ENCODE data around the gene NECTIN1. TPM values are rescaled to one million over a fixed set of nuclear protein-coding genes. Genes with fewer than 3 reads are reported as not detected.
A peak's percentile ranks its signal among the peaks of the same experiment; 100 is the strongest.

NECTIN1 gene, protein sequence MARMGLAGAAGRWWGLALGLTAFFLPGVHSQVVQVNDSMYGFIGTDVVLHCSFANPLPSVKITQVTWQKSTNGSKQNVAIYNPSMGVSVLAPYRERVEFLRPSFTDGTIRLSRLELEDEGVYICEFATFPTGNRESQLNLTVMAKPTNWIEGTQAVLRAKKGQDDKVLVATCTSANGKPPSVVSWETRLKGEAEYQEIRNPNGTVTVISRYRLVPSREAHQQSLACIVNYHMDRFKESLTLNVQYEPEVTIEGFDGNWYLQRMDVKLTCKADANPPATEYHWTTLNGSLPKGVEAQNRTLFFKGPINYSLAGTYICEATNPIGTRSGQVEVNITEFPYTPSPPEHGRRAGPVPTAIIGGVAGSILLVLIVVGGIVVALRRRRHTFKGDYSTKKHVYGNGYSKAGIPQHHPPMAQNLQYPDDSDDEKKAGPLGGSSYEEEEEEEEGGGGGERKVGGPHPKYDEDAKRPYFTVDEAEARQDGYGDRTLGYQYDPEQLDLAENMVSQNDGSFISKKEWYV
- total RNA-seq: 23.6 and 23.9 TPM in 2 replicates
- 8.4 and 10.8 TPM in 2 replicates for polyA plus RNA-seq
- polyA plus RNA-seq (2011; cell fraction: cytosol; rRNA removed): 12.1 and 15.3 TPM in 2 replicates
- polyA plus RNA-seq (2011; cell fraction: nucleus; rRNA removed): 11.0 and 11.5 TPM in 2 replicates
- polyA plus RNA-seq (2012): 14.8 and 20.1 TPM in 2 replicates
- polyA minus RNA-seq: 16.2 and 17.1 TPM in 2 replicates
- polyA minus RNA-seq (2011; cell fraction: cytosol; rRNA and poly(A)+ RNA removed): 4.3 TPM
- 6.3 and 7.4 TPM in 2 replicates for polyA minus RNA-seq (2011; cell fraction: nucleus; rRNA and poly(A)+ RNA removed)
- percentile 38 among the genes with signal in this experiment for Bru-seq, nascent RNA
- BruChase-seq, experiment 1, labeled RNA remaining after a 6-hour chase: percentile 50 among the genes with signal in this experiment
- BruChase-seq, experiment 2, labeled RNA remaining after a 2-hour chase: percentile 41 among the genes with signal in this experiment
- long read RNA-seq, partial matches to known transcripts: 1 of 31 reads
- long read RNA-seq, other reads (novel, unspliced or antisense): 26 of 31 reads

DNA sequence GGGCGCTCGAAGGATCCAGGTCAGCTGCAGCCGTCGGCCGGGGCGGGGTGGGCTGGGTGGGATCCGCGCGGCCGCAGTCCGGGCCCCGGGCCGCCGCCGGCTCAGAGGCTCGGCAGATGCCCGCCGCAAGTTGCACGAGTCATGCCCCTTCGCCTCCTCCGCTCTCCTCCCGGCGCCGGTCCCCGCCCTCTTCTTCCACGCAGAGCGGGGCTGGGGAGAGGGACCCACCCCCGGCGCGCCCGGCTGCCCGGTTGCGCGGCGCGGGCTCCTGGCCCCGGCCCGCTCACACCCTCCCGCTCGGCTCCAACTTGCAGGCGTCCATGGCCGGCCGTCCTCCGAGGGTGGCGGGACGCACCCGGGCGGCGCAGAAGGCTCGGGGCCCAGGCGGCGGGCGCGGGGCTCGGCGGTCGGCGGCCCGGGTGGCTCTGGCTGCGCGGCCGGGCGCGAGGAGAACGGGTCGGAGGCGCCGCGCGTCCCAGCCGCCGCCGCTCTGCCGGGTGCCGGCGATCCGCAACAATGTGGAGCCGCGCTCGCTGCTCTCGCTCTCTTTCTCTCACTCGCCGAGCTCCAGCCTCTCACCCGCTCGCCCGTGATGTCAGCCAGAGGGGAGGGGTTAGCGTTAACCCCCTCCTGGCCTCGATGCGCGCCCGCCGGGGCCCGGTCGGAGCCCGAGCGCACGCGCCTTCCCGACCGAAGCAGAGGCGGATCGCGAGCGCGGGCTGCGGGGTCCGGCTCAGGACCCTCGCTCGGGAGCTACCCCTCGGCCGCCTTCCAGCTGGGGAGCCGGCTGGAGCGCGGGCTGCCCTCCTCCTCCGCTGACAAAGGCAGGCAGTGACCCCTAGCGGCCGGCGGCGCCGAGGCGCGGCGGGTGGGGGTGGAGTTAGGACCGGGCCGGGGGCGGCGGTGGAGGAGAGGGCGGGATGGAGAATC is at the start of gene NECTIN1:
Gene NECTIN1 (minus strand): TSS at position 550 of the 930 bp plus-strand sequence. CDS start 647 bp downstream, outside the sequence.
- ChIA-PET CTCF (interaction anchor here (0.6 to 4.5 kb wide), 40 partner anchors 8 to 483 kb away, joined by 3 to 128 read pairs (median 5); no protein-coding TSS in a partner anchor), POLR2A (interaction anchor here (0.6 to 1.4 kb wide), 5 partner anchors 11 to 87 kb away, joined by 3 to 5 read pairs (median 3); no protein-coding TSS in a partner anchor)
- H3K9me1 ChIP-seq (replicated peaks; ENCODE audit: control insufficient read depth, extremely low read depth, insufficient read depth, low read length): no peaks in the 10 kb centered on the region
- peak within 1 kb of the TSS; percentile 97 for H2AFZ ChIP-seq (ENCODE audit: low read depth, low read length)
- no peaks in the 10 kb centered on the region for H3K36me3 ChIP-seq (ENCODE audit: control insufficient read depth in 2 of 2, extremely low read depth in 1 of 2, insufficient read depth in 2 of 2, low read length in 2 of 2)
- TF ChIP-seq JUN (IDR thresholded peaks at IDR 0.05; ENCODE audit: borderline replicate concordance, insufficient read depth, insufficient read length, low read depth): no peak
- no peak for TF ChIP-seq GATA2 (IDR thresholded peaks at IDR 0.05; ENCODE audit: insufficient read depth, insufficient read length, low read depth, low read length)
- TF ChIP-seq POLR2A (IDR thresholded peaks at IDR 0.05; ENCODE audit: low read depth, low read length): peak; percentile 84
- TF ChIP-seq FOS (IDR thresholded peaks at IDR 0.05; ENCODE audit: borderline replicate concordance, insufficient read depth, low read length): no peak
- no peak for TF ChIP-seq EZH2 (IDR thresholded peaks at IDR 0.05; ENCODE audit: borderline replicate concordance, low read depth, low read length, severe bottlenecking)
- TF ChIP-seq MYC (IDR thresholded peaks at IDR 0.05; ENCODE audit: low read depth, low read length): no peak
- TF ChIP-seq, protein P1, sequence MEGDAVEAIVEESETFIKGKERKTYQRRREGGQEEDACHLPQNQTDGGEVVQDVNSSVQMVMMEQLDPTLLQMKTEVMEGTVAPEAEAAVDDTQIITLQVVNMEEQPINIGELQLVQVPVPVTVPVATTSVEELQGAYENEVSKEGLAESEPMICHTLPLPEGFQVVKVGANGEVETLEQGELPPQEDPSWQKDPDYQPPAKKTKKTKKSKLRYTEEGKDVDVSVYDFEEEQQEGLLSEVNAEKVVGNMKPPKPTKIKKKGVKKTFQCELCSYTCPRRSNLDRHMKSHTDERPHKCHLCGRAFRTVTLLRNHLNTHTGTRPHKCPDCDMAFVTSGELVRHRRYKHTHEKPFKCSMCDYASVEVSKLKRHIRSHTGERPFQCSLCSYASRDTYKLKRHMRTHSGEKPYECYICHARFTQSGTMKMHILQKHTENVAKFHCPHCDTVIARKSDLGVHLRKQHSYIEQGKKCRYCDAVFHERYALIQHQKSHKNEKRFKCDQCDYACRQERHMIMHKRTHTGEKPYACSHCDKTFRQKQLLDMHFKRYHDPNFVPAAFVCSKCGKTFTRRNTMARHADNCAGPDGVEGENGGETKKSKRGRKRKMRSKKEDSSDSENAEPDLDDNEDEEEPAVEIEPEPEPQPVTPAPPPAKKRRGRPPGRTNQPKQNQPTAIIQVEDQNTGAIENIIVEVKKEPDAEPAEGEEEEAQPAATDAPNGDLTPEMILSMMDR (IDR thresholded peaks at IDR 0.05; ENCODE audit: extremely low read depth in 1 of 2, insufficient read depth in 1 of 2, low read depth in 1 of 2, low read length in 2 of 2): peak; percentile 87 to 91
- peak; percentile 17 for TF ChIP-seq POLR2AphosphoS5 (IDR thresholded peaks at IDR 0.05; ENCODE audit: insufficient read depth, low read depth, low read length)
- TF ChIP-seq, protein P2, sequence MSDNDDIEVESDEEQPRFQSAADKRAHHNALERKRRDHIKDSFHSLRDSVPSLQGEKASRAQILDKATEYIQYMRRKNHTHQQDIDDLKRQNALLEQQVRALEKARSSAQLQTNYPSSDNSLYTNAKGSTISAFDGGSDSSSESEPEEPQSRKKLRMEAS (IDR thresholded peaks at IDR 0.05; ENCODE audit: insufficient read depth, insufficient read length): no peak
- peak within 1 kb of the TSS; percentile 44 for H3K9ac ChIP-seq (replicated peaks; ENCODE audit: extremely low read depth, insufficient read depth, low read length)
- no peaks in the 10 kb centered on the region for H3K27me3 ChIP-seq (ENCODE audit: control insufficient read depth in 2 of 2, insufficient read depth in 2 of 2, low read length in 2 of 2)
- peaks cover 2% of the 10 kb centered on the region for H3K79me2 ChIP-seq (ENCODE audit: control insufficient read depth, insufficient read depth, low read length)
- H3K4me2 ChIP-seq (ENCODE audit: insufficient read depth, low read length): peak within 1 kb of the TSS; percentile 73
- no TSS peak for BruUV-seq (replicated peaks)
- peak within 1 kb of the TSS; percentile 40 for H3K27ac ChIP-seq (ENCODE audit: insufficient read depth, low read depth, low read length)
- DNase-seq (ENCODE audit: low read depth, low spot score): peak; percentile 89
- dilution Hi-C loops (cut with MboI; ENCODE audit: extremely low pct_ligation_motif_present, low sequenced_read_pairs): no loop called here
- peak; percentile 77 for FAIRE-seq
- H4K20me1 ChIP-seq (replicated peaks; ENCODE audit: control insufficient read depth, extremely low read depth, insufficient read depth, low read length): no peaks in the 10 kb centered on the region
- peak within 1 kb of the TSS; percentile 53 to 68 (median 65) for H3K4me3 ChIP-seq (replicated peaks in 1 of 3; ENCODE audit: insufficient read depth in 1 of 3, low read depth in 1 of 3, low read length in 3 of 3)
- intact Hi-C loops (cut with micrococcal nuclease): loop anchor here (1.0 to 5.0 kb wide), 9 partner anchors 8 to 483 kb away; partner anchors contain the start of gene OAF
- no peaks in the 10 kb centered on the region for H3K9me3 ChIP-seq (replicated peaks; ENCODE audit: control insufficient read depth, insufficient read depth, low read length)
- H3K4me1 ChIP-seq (ENCODE audit: control insufficient read depth, extremely low read depth, insufficient read depth, low read length): peaks cover 35% of the 10 kb centered on the region

Data from endothelial cell of umbilical vein (primary cell).